GM12878 (cell line): Measurements from ENCODE around the gene CHST13. TPM values are rescaled to one million over a fixed set of nuclear protein-coding genes. Genes with fewer than 3 reads are reported as not detected.

Source experiments
- ATAC-seq: fragments of 200-7000 bp; cut with Tn5 transposase; 3 replicates; pipeline ENCODE4 v1.9.1; 2020; ENCODE audit warnings: mild to moderate bottlenecking, moderate library complexity
- BruUV-seq: library from RNA; stranded (reverse); fragments of 400-500 nt; replicated peaks from 2 replicates; lab custom pipeline; 2021; lab: Mats Ljungman, UMichigan
- CTCF ChIA-PET: fragments of 300-600 bp; sonication (Branson Sonifier 250); formaldehyde crosslinking; extraction: SDS; loops from one replicate; lab custom pipeline; 2021; ENCODE audit warnings: inconsistent platforms; lab: Yijun Ruan, JAX
- POLR2A ChIA-PET: fragments of 350-600 bp; formaldehyde crosslinking; extraction: SDS; loops from one replicate; lab custom pipeline; 2021; ENCODE audit warnings: inconsistent platforms; lab: Charles Lee
- RAD21 ChIA-PET: fragments of 300-600 bp; sonication (Branson Sonifier 250); formaldehyde crosslinking; loops from one replicate; lab custom pipeline; 2023; ENCODE audit warnings: antibody characterized with exemption; ENCODE audit not compliant: unreplicated experiment; lab: Charles Lee
- SMC1A ChIA-PET: fragments of 300-600 bp; sonication (Branson Sonifier 250); formaldehyde crosslinking; loops from one replicate; lab custom pipeline; 2023; ENCODE audit not compliant: unreplicated experiment, uncharacterized antibody; lab: Charles Lee
- DNase-seq: peaks from one replicate; pipeline ENCODE4 v3.0.0-alpha.2; 2011; ENCODE audit warnings: low read depth, low spot score
- FAIRE-seq: peaks from 3 replicates; lab custom pipeline; 2011; peaks lifted over from hg19 to GRCh38; lab: Jason Lieb, UNC
- H2AFZ ChIP-seq: 2 replicates; pipeline ENCODE4 v1.6.0; 2011; ENCODE audit warnings: low read depth, low read length, control low read depth; ENCODE audit not compliant: control insufficient read depth
- H3K27ac ChIP-seq: 2 replicates; pipeline ENCODE4 v1.5.1; 2011; ENCODE audit warnings: control low read depth; ENCODE audit not compliant: control insufficient read depth, insufficient read depth
- H3K27me3 ChIP-seq, 2 experiments: replicated peaks in 1 of 2; 2 replicates each; pipeline versions ENCODE4 v1.6.0 to v1.6.1; 2011; ENCODE audit warnings: low read length in 1 of 2; ENCODE audit not compliant: control insufficient read depth in 2 of 2, insufficient read depth in 2 of 2
- H3K36me3 ChIP-seq, 2 experiments: 2 replicates each; pipeline ENCODE4 v1.5.1; 2011; ENCODE audit warnings: low read length in 1 of 2; ENCODE audit not compliant: control insufficient read depth in 2 of 2, insufficient read depth in 2 of 2
- H3K4me1 ChIP-seq: 2 replicates; pipeline ENCODE4 v1.6.1; 2011; ENCODE audit warnings: mild to moderate bottlenecking, low read length, moderate library complexity, mixed read lengths; ENCODE audit not compliant: control insufficient read depth, insufficient read depth
- H3K4me2 ChIP-seq: 2 replicates; pipeline ENCODE4 v1.6.0; 2011; ENCODE audit warnings: control low read depth; ENCODE audit not compliant: control insufficient read depth, insufficient read depth
- H3K4me3 ChIP-seq: fragments of 200-600 bp; sonication (generic); 2 replicates; pipeline ENCODE4 v1.5.1; 2016
- H3K79me2 ChIP-seq: 2 replicates; pipeline ENCODE4 v1.6.0; 2011; ENCODE audit warnings: low read length; ENCODE audit not compliant: control insufficient read depth, insufficient read depth
- H3K9ac ChIP-seq: 2 replicates; pipeline ENCODE4 v1.8.0; 2011; ENCODE audit warnings: low read length, control low read depth, mixed read lengths; ENCODE audit not compliant: control insufficient read depth, insufficient read depth
- H3K9me3 ChIP-seq: replicated peaks from 3 replicates; pipeline ENCODE4 v1.5.1; 2011; ENCODE audit warnings: mild to moderate bottlenecking, low read length; ENCODE audit not compliant: control insufficient read depth, insufficient read depth
- H4K20me1 ChIP-seq: 2 replicates; pipeline ENCODE4 v1.6.0; 2011; ENCODE audit not compliant: control insufficient read depth, insufficient read depth
- IRF4 ChIP-seq: IDR thresholded peaks from 2 replicates; pipeline ENCODE4 v1.6.1; 2011; ENCODE audit warnings: low read depth, low read length
- POLR2A ChIP-seq: IDR thresholded peaks from 2 replicates; pipeline ENCODE4 v1.6.1; 2011; ENCODE audit warnings: low read depth, mild to moderate bottlenecking, low read length
- PRDM15 ChIP-seq: fragments of 450-650 bp; formaldehyde crosslinking; IDR thresholded peaks from 2 replicates; pipeline ENCODE4 v1.4.0; 2020; ENCODE audit warnings: mild to moderate bottlenecking, moderate library complexity
- WRNIP1 ChIP-seq: IDR thresholded peaks from 2 replicates; pipeline ENCODE4 v1.6.1; 2011; ENCODE audit warnings: low read depth, low read length, improper control_type of control experiment, borderline replicate concordance
- WGBS: methylation state at CpG from one replicate; pipeline ENCODE4 v1.1.6; 2016; ENCODE audit warnings: low lambda C conversion rate; ENCODE audit not compliant: insufficient replicate concordance, insufficient coverage; ENCODE audit errors: missing lambda C conversion rate; 5-methylcytosine and 5-hydroxymethylcytosine counted together
- in situ Hi-C: fragments of 300-500 bp; cut with MboI; formaldehyde crosslinking; loops from 9 replicates; pipeline ENCODE4 v1.14.3; 2018; ENCODE audit warnings: mixed read lengths
- intact Hi-C: fragments of 100-400 bp; cut with micrococcal nuclease; formaldehyde crosslinking; loops from one replicate; pipeline ENCODE4 v1.14.2; 2022; ENCODE audit not compliant: unreplicated experiment
- polyA plus RNA-seq, 11 experiments: library from polyadenylated mRNA; depleted of rRNA in 4 of 11; unstranded in 6 of 11; stranded (reverse) in 5 of 11; fragments of >200 nt; fragmentation: Nextera tagmentation in 4 of 11; fragmentation: Illumina TruSeq in 1 of 11; extraction: Ambion mirVana in 4 of 11; extraction: Trizol in 1 of 11; gene quantifications; 1 replicate in 1 of 11; 2 replicates in 10 of 11; pipeline versions ENCODE4 v1.2.1 to v1.2.3, GENCODE V29; 2011 to 2016; ENCODE audit warnings: inconsistent platforms in 2 of 11, missing spikeins in 2 of 11, low read depth in 1 of 11
- total RNA-seq, 4 experiments: library from RNA; depleted of rRNA in 3 of 4; stranded (reverse); fragments of >200 nt in 3 of 4; fragmentation: Illumina TruSeq in 1 of 4; extraction: Trizol in 1 of 4; gene quantifications; 2 replicates each; pipeline versions ENCODE4 v1.2.1 to v1.2.3, GENCODE V29; 2013 to 2021
- TF ChIP-seq, protein P1 (sequence below): IDR thresholded peaks from 2 replicates; pipeline ENCODE4 v1.6.1; 2011; ENCODE audit warnings: borderline replicate concordance, low read depth, mild to moderate bottlenecking, moderate library complexity, mixed read lengths, low read length; ENCODE audit not compliant: insufficient read depth; ENCODE audit errors: extremely low read length
- TF ChIP-seq, protein P2 (sequence below): fragments of 450-650 bp; IDR thresholded peaks from 2 replicates; pipeline ENCODE4 v1.6.1; 2017; ENCODE audit warnings: mild to moderate bottlenecking, low read depth, inconsistent platforms; ENCODE audit not compliant: poor library complexity, severe bottlenecking

Gene CHST13
- total and polyA plus RNA-seq, 10 of the 15 experiments (the other 5 are each of a cell fraction or from before 2014, with no cell fraction given): not detected

- WGBS: 41% methylated on average over 15 of the region's 16 CpGs
- SMC1A ChIA-PET: no interaction called here
- no TSS peak for BruUV-seq
These were observed 6.5 kb upstream of the CHST13 start, which contains the start of gene UROC1 for GRCh38 chr3:126517291-126517951. UROC1 (minus strand) TSS chr3:126517773; CDS start chr3:126517719, 54 bp downstream.

More at GRCh38 chr3:126517291-126517951, 6.5 kb upstream of the CHST13 start, which contains the start of gene UROC1:
- no peaks in the 10 kb centered on the region for H3K36me3 ChIP-seq
- ChIA-PET CTCF (no interaction called here), POLR2A (no interaction called here), RAD21 (no interaction called here)
- H3K4me2 ChIP-seq: no peak within 1 kb of the TSS
- no peaks in the 10 kb centered on the region; a peak in 1 of 4 replicates for H3K27me3 ChIP-seq
- intact Hi-C loops: no loop called here
- no peaks in the 10 kb centered on the region for H3K4me1 ChIP-seq
- no peaks in the 10 kb centered on the region for H3K79me2 ChIP-seq
- DNase-seq: no peak
- no peak within 1 kb of the TSS for H2AFZ ChIP-seq
- no peaks in the 10 kb centered on the region; the same call in 1 of the 2 replicates for H4K20me1 ChIP-seq
- no peaks in the 10 kb centered on the region for H3K9me3 ChIP-seq
- no peak for TF ChIP-seq PRDM15
- TF ChIP-seq, protein P1, sequence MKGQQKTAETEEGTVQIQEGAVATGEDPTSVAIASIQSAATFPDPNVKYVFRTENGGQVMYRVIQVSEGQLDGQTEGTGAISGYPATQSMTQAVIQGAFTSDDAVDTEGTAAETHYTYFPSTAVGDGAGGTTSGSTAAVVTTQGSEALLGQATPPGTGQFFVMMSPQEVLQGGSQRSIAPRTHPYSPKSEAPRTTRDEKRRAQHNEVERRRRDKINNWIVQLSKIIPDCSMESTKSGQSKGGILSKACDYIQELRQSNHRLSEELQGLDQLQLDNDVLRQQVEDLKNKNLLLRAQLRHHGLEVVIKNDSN: no peak
- no peak for TF ChIP-seq WRNIP1
- TF ChIP-seq, protein P2, sequence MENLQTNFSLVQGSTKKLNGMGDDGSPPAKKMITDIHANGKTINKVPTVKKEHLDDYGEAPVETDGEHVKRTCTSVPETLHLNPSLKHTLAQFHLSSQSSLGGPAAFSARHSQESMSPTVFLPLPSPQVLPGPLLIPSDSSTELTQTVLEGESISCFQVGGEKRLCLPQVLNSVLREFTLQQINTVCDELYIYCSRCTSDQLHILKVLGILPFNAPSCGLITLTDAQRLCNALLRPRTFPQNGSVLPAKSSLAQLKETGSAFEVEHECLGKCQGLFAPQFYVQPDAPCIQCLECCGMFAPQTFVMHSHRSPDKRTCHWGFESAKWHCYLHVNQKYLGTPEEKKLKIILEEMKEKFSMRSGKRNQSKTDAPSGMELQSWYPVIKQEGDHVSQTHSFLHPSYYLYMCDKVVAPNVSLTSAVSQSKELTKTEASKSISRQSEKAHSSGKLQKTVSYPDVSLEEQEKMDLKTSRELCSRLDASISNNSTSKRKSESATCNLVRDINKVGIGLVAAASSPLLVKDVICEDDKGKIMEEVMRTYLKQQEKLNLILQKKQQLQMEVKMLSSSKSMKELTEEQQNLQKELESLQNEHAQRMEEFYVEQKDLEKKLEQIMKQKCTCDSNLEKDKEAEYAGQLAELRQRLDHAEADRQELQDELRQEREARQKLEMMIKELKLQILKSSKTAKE: no peak
- no peak for TF ChIP-seq POLR2A
- no peak for TF ChIP-seq IRF4
- TF ChIP-seq, all 136 proteins: peak for 0
- ATAC-seq: no peak
- no peak within 1 kb of the TSS for H3K27ac ChIP-seq
- H3K4me3 ChIP-seq: no peak within 1 kb of the TSS
- FAIRE-seq: no peak
- no peak within 1 kb of the TSS for H3K9ac ChIP-seq
- in situ Hi-C loops: no loop called here
